Activated CD4-positive, alpha-beta T cell treated with anti-CD3 and anti-CD28 coated beads for 1 hour (primary cell): ENCODE results near the gene ATR.

Experiments
- DNase-seq: peaks from one replicate; pipeline ENCODE4 v3.0.0-alpha.2; 2020

Gene ATR

DNA sequence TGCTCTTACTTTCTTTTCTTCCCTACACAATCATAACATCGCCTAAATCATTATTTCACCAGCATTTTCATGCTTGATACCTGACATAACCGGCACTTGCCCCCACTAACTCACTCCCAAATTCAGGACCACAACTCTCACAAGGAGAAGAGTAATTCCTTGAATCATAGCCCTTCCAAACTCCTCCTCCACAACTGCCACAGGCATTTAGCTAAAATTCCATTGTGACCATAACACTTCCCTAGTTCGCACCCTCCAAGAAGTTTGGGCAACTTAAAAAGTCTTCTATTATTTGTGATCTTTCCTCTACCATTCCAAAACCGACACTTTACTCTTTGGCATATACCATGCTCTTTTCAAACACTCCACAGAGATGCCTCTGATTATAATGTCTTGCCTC is 71.3 kb downstream of the ATR start:
- no peak for DNase-seq

DNA sequence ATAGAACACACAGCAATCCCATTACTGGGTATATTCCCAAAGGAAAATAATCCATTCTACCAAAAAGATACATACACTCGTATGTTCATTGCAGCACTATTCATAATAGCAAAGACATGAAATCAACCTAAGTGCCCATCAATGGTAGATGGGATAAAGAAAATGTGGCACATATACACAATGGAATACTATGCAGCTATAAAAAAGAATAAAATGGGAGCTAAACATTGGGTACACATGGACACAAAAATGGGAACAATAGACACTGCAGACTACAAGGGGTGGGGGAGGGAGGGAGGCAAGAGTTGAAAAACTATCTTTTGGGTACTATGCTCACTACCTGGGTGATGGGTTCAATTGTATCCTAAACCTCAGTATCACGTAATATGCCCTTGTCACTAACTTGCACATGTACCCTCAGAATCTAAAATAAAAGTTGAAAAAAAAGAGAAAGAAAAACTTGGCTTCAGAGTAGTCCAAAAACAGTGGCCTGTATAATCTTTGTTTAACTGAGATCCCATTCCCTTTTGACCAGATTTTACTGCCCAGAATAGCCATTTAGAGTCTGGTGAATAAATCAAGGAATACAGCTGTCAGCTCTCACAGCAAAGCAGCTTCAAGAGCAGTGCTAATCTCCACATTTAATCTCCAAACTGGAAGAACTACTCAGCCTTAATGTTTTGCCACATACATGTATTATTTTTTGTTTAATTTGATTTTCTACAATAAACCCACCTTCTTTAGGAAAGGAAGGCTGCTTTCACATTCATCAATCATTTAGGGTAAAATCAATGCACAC is 76.1 kb downstream of the ATR start:
- DNase-seq: no peak

DNA sequence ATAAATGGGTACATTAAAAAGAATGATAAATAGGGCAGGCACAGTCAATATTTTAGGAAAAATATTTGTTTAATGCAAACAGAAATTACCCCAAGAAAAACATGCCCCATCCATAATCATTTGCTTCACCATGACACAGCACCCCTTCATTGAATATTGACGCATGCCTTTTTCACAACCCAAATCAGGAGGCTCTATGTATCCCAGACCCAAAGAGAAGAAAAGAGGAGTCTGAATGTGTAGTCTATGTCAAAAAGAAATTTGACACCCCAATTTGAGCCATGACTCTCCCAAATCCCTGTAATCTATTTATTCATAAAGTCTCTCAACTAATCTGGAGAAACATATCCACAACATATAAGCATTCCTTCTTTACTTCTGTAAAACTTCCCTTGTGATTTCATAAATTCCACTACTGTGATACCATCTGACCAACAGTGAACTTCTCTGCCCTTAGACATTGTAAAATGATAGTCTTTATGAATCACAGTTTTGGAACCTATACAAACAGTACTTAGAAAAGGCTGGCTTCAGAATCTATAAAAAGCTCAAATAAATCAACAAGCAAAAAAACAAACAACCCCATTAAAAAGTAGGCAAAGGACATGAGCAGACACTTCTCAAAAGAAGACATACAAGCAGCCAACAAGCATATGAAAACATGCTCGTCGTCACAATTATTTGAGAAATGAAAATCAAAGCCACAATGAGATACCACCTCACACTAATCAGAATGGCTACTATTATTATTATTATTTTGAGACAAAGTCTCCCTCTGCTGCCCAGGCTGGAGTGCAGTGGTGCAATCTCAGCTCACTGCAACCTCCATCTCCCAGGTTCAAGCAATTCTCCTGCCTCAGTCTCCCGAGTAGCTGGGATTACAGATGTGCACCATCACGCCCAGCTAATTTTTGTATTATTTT is 77.3 kb downstream of the ATR start:
- no peak for DNase-seq

DNA sequence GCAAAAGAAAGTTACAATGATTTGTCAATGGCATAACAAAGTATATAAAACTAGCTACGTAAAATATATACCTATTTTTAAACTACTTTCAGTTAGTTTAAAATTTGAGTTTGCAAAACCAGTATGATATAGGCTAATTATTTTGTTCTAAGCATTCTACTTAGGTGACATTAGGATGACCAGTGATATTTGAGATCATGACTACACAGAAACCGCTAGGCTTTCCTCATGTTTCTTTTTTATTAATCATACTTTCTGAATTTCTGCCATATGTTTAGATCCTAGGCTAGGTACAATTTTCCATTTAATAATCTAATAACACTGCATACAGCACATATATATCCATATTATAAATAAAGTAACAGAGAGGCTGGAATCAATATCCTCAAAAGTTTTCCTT is 78.3 kb downstream of the ATR start:
- no peak for DNase-seq

DNA sequence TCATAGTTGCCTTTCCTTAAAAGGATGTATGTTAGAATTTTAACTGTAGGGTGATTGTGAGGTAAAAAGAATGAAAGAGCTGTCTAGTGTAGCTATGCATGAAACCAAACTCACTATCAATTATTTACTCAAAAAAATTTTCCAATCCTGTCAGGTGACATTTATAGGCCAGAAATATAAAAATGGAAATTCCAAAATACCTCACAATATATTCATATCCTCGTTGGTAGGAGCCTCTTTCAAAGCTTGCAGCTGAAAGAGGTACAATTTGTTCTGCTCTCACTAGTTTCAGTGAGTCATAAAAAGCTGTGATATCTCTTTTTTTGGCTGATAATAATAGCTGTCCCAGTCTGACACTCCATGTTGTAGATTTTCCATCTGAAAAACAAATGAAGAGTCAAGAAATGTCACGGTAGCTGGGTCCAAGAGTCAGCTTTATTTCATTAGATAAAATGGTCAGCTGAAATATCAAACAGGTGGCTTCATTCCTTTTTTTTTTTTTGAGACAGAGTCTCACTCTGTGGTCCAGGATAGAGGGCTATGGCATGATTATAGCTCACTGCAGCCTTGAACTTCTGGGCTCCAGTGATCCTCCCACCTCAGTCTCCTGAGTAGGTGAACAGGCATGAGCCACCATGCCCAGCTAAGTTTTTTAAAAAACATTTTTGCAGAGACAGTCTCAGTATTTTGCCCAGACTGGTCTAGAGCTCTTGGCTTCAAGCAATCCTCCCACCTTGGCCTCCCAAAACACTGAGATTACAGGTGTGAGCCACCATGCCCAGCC is 79.9 kb downstream of the ATR start:
- DNase-seq: no peak

DNA sequence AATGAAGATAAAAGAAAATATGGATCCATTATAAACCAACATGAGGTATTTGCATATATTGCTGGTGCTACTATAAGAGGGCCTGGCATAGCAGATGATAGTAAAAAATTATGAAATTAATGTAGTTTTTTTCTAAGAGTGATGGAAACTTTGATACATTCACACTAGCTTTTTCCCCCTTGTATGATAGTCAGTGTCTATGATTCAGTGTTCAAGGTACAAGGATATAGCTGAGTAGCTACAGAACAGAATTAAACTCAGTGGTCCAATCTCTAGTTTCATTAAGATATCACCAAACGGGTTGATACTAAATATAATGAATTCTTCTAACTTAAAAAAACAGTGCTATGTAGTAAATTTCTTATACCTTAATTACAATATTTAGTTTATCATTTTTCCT is 80.8 kb downstream of the ATR start:
- DNase-seq: no peak

DNA sequence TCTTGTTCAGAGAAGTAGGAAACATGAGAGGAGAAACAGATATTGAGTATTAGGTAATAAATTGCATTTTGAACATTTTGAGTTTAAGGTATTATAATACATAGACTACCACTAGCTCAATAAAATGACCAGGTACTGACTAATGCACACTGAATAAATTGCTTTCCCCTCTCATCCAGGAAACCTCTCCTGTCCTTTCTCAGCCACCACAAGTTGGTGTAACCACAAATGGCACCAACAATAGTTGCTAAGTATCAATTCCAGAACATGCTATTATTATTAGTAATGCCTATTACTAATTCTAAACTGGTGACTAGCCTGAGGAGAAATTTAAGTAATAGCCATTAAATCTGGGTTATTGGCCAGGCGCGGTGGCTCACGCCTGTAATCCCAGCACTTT is 83.4 kb downstream of the ATR start:
- DNase-seq: no peak

DNA sequence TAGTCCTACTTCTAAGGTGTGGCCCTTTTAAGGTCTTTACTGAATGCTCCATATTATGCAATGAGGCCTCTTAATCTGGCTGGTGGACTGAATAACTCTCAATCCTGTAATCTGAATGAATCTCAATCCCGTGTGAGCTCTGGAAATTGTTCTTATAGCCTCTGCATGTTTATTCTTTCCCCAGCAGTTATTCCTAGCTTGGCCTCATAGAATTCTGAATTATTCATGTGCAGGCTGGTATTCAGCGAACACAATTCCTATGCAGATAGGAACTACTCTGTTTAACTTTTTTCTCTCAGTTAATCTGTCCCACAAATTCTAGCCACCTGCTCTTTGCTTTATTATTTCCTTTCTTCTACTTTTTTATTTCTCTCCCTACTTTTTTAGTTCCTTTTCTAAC is 86.3 kb downstream of the ATR start:
- DNase-seq: no peak

DNA sequence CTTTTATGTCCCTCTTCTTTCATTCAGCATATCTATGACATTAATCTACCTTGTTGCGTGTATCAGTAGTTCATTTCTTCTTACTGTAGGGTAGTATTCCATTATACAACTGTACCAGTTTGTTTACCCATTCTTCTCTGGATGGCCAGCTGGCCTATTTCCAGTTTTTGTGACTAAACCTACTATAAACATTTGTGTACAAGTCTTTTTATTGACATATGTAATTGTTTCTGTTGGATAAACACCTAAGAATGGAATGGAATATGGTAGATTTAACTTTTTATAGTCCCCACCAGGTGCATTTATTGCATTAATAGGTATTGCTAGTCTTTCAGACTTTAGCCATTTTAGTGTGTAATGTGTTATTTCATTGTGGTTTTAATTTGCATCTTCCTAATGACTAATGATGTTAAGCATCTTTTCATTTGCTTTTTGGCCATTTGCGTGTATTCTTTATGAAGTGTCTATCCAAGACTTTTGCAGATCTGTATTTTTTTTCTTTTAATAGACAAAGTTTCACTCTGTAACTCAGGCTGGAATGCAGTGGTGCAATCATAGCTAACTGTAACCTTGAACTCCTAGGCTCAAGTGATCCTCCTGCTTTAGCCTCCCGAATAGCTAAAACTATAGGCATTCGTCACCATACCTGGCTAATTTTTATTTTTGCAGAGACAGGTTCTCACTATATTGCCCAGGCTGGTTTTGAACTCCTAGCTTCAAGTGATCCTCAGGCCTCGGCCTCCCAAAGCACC is 88.8 kb downstream of the ATR start:
- no peak for DNase-seq

DNA sequence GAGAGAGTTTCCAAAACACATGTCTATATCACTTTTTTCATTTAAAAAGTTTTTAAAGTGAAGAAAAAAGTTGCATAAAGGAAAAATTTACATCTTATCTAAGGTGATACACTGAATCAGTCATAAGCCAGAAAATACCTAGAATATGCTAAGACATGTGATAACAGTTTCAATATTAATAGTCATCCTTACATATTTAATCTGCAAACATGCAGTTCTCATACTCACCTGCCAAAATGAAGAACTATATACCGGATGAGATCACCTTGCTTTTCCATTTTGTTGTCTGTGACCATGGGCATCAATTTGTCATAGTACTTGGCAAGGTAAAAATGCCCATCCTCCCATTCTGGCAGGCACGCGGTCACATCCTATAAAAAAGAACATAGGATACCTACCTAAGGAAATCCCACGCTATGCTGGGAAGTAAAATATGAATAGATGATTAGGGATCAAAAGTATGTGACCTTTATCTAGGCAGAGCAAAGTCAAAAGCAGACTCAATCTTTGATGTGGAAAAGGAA is 93.6 kb downstream of the ATR start:
- no peak for DNase-seq

DNA sequence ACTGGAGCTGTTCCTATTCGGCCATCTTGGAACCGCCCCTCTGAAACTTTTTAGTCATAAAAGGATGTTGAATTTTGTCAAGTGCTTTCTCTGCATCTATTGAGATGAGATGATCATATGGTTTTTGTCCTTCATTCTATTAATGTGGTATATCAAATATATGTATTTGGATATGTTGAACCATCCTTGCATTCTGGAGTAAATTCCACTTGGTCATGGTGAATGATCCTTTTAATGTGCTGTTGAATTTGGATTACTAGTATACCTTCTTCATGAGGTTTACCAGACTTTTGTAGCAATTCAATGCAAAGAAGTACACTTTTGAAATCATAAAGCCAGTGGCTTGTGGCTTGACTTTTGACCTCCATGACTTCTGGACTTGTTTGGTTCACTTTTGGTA is 97.3 kb downstream of the ATR start:
- no peak for DNase-seq

DNA sequence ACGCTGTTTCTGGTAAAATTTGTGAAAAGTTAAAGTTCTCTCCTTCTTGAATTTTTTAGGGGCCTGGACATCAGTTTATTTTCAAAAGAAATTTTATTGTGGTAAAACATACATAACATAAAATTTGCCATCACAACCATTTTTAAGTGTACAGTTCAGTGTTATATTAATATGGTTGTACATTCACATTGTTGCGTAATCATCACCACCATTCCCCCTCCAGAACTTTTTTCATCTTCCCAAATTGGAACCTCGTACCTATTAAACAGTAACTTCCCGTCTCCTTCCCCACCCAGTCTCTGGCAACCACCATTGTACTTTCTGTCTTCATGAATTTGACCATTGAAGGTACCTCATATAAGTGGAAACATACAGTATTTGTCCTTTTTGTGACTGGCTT is 107.7 kb downstream of the ATR start:
- DNase-seq: no peak

DNA sequence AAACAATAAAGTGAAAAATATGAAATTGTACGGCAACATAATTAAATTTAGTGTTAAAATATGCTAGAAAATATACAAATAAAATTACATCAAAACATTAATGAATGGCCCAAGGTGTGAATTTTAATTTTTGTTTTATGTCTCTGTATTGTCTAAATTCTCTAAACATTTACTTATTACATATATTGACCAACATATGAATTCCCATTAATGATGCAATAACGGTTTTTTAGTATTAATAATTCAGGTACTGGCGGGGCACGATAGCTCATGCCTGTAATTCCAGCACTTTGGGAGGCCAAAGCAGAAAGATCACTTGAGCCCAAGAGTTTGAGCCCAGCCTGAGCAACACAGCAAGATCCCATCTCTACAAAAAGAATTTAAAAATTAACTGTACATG is 110.1 kb downstream of the ATR start:
- no peak for DNase-seq

DNA sequence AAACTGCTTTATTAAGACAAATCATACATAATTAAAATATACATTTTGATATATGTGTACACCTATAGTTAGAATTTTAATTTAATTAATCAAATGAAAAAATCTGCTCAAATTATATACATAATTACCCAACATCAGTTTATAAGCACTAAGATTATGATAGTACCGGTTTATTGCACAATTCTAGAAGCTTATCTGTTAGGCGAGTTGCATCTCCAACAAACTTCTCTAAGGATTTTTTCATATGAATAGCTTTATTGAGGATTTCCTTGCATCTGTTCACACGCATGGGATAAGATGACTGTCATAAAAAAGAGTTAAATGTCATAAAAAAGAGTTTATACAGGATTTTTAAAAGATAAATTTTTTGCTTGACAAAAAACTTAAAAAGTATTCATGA is 110.8 kb downstream of the ATR start:
- no peak for DNase-seq

DNA sequence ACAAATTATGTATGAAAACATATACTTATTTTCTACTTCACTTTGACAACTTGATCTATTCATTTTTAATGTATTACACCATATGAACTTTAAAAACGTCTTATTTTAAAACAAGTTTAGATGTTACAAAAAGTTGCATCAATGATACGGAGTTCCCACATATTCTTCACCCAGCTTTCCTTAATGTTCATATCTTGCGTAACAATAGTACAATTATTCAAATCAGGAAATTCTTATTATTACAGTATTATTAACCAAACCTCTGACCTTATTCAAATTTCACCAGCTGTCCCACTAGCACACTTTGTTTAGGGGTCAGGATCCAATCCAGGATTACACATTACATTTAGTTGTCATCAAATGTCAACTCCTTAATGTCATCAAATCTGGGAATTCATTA is 117.8 kb downstream of the ATR start:
- no peak for DNase-seq

DNA sequence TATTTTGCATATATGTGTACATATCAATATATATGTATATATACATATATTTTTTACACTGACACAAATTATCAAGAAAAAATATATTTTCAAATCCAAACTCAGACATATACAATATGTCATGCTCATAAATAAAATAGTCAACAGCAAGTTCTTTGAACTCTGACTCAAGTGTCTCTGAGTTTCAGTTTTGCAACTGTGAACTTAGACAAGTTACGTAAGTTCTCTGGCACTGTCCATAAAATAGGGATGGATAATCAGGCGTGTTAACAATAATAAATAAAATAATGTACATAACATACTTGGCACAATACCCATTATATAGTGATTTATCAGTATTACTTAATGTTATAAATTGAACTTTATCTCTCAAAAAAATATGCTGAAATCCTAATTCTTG is 118.6 kb downstream of the ATR start:
- DNase-seq: no peak

DNA sequence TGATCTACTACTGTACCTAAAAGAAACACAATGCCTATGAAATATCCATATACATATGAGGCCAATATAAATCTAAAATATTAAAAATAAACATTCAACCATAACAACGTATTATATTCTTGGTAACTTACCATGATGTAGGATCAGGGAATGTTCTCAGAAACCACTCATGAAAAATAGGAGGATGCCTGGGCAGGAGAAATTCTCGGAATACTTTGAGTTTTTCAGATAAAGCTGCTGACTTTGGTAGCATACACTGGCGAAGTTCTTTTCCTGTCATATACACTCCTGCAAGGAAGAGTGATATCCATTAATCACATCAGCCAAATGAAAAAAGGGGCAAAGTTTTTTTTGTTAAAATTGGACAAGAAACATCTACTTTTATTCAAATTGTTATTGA is 119.4 kb downstream of the ATR start:
- no peak for DNase-seq

DNA sequence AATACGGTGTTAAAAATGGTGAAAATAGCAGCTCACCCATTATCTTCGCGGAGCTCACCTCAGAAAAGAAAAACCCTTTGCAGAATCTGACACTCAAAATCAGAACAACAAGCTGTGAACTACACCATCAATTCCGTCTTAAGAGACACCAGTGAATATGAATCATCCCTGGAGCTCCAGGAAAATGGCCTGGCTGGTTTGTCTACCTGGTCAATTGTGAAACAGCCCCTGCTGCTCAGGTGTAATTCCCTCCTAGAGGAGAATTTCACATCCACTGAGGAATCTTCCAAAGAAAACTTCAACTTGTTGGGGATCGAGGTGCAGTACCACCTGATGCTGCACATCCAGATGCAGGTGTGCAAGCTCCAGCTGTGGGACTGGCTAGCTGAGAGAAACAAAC is 127.7 kb downstream of the ATR start:
- DNase-seq: no peak

DNA sequence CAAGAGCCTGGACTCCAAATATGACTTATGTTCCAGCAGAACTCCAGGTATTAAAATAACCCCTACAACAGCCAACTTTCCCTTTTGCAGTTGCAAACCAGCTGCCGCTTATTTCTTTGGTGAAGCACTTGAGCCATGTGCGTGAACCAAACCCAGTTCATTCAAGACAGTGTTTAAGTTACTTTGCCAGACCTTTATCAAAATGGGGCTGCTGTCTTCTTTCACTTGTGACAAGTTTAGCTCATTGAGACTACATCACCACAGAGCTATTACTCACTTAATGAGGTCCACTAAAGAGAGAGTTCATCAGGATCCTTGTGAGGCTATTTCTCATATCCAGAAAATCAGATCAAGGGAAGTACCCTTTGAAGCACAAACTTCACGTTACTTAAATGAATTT is 128.3 kb downstream of the ATR start:
- DNase-seq: no peak

DNA sequence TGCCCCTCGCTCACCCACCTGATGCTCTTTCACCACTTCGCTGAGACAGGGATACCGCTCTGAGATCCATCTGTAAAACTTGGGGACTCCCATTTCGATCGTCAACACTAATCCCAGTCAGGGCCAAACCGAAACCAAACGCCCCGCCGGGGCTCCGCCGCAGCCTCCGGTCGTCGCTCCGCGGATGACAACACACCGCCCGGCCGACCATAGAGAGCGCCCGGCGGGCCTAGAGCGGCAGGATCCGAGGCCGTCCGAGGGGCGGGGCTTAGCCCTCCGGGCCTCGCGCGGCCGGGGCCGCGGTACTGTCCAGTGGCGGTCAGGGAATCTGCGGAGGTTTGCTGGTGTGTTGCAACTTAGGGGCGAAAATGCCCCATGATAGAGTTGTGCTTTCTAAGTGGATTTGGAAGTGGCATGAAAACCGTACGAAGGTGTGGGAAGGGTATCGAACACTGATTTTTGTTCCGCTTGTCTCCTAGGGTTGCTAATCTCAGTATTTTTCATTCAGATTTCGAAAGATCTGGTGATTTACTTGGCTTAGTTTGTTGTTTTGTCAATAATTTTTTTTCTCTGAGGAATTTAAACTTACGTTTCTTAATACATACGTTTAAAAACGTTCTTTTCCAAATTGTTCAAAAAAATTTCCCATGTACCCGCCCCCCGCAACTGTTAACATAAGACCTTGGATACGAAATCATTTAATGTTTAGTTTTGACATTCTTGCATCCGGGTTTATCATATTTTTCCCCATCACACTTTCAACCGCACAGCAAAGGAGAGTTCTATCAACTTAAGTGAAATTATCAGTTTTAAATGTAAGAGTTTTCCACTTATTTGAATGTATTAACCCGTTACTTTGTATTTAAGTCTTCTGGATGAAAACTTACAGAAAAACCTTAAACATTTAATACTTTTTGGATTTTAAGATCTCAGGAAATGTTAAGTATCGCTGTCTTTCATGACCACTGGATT is 130.4 kb downstream of the ATR start, which contains the start of gene XRN1:
TSS of gene XRN1 (minus strand) at position 186 of the 972 bp plus-strand sequence. CDS start at position 93, 93 bp downstream.
- peak; percentile 86 for DNase-seq

DNA sequence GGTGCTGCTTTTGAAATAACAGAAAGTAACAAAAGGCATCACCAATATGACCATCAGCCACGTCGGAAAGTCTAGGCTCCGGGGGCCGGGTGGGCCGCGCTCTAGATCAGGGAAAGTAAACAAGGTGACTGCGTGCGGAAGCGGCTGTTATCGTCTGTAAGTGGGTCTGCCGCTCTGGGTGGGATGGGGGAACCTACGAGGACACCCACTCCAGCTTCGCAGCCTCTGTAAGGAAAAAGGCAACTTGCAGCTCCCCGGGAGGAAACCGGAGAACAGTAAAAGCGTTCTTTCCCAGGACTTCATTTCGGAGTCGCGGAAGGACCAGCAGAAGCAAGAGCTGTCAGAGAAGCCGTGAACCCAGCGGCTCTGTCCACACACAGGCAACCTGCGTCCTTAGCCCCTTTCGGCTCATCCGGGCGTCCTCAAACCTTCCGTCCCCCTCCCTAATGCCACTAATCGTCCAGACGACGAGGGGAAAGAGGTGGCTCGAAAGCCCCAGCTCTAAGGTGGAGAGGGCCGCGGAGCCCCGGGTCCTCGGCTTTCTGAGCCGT is 131.2 kb downstream of the ATR start:
- DNase-seq: peak; percentile 23
